ENCODE measurements around the gene KIF21A. TPM values are rescaled to one million over a fixed set of nuclear protein-coding genes. Genes with fewer than 3 reads are reported as not detected.
"Not testable (repeated sequence)": the region's sequence is repeated elsewhere in the genome, so short reads cannot be mapped to it uniquely, and the experiment has no call there.

The KIF21A gene
- total RNA-seq, 1 donor from 2014 or later = 3.9 TPM

DNA sequence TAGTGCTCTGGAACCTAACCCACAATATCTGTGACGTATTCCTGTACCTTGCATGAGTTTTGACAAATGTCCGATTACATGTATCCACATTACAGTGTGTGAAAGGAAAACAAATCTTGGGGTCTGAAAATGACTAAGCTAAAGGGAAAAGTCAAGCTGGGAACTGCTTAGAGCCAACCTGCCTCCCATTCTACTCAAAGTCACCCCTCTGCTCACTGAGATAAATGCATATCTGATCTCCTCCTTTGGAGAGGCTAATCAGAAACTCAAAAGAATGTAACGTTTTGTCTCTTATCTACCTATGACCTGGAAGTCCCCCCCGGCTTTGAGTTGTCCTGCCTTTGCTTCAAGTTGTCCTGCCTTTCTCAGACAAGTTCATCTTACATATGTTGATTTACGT is 34.0 kb upstream of the KIF21A start:
- Mint-ChIP-seq H3K4me1 (ENCODE audit: unreplicated experiment) (no peaks in the 10 kb centered on the region), H3K4me3 (ENCODE audit: unreplicated experiment) (no peak overlapping the region), H3K27me3 (ENCODE audit: unreplicated experiment) (peaks cover 36% of the 10 kb centered on the region), H3K36me3 (ENCODE audit: unreplicated experiment) (no peaks in the 10 kb centered on the region), H3K9me3 (ENCODE audit: unreplicated experiment) (no peaks in the 10 kb centered on the region), H3K27ac (ENCODE audit: unreplicated experiment) (no peak overlapping the region)
- DNase-seq (ENCODE audit: extremely low spot score, unreplicated experiment) = no peak
- TF ChIP-seq CTCF (IDR thresholded peaks at IDR 0.05) = no peak

DNA sequence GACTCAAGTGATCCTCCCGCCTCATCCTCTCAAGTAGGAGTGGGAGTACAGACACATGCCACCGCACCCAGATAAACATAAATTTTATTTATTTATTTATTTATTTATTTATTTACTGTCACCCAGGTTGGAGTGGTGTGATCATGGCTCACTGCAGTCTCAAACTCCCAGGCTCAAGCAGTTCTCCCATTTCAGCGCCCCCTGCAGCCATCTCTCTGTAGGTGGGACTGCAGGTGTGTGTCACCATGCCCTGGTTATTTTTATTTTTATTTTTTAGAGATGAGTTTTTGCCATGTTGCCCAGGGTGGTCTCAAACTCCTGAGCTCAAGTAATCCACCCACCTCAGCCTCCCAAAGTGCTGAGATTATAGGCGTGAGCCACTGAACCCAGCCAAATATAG is 33.2 kb upstream of the KIF21A start:
- H3K27ac Mint-ChIP-seq (ENCODE audit: unreplicated experiment) = no peak overlapping the region
- no peaks in the 10 kb centered on the region for H3K4me1 Mint-ChIP-seq (ENCODE audit: unreplicated experiment)

DNA sequence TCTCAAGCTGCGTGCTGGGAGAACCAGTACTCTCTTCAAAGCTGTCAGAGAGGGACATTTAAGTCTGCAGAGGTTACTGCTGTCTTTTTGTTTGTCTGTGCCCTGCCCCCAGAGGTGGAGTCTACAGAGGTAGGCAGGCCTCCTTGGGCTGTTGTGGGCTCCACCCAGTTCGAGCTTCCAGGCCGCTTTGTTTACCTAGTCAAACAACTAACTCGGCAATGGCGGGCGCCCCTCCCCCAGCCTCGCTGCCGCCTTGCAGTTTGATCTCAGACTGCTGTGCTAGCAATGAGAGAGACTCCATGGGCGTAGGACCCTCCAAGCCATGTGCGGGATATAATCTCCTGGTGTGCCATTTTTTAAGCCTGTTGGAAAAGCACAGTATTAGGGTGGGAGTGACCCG is 32.2 kb upstream of the KIF21A start:
- H3K36me3 Mint-ChIP-seq (ENCODE audit: unreplicated experiment); H3K4me3 Mint-ChIP-seq (ENCODE audit: unreplicated experiment); H3K4me1 Mint-ChIP-seq (ENCODE audit: unreplicated experiment); DNase-seq (ENCODE audit: extremely low spot score, unreplicated experiment); H3K9me3 Mint-ChIP-seq (ENCODE audit: unreplicated experiment); H3K27ac Mint-ChIP-seq (ENCODE audit: unreplicated experiment): not testable (repeated sequence)
- H3K27me3 Mint-ChIP-seq (ENCODE audit: unreplicated experiment) = peaks cover 27% of the 10 kb centered on the region

More for the DNA sequence above, 33.2 kb upstream of the KIF21A start:
- DNase-seq (ENCODE audit: extremely low spot score, unreplicated experiment) = no peak
- TF ChIP-seq CTCF (IDR thresholded peaks at IDR 0.05) = no peak
- Mint-ChIP-seq H3K4me3 (ENCODE audit: unreplicated experiment) (no peak overlapping the region), H3K9me3 (ENCODE audit: unreplicated experiment) (no peaks in the 10 kb centered on the region), H3K27me3 (ENCODE audit: unreplicated experiment) (peaks cover 33% of the 10 kb centered on the region), H3K36me3 (ENCODE audit: unreplicated experiment) (no peaks in the 10 kb centered on the region)

DNA sequence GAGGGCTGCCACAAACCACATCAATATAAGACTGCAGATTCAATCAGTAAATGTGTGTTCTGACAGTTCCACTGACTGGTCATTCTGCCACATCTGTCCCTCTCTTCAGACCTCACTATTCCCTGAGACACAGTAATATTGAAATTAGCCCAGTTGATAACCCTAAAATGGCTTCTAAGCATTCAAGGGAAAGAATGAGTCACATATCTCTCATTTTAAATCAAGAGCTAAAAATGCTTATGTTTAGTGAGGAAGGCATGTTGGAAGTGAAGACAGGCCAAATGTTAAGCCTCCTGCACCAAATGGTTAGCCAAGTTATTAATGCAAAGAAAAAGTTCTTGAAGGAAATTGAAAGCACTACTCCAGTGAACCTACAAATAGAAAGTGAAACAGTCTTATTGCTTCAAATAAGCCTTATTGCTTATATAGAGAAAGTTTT is 24.5 kb upstream of the KIF21A start:
- TF ChIP-seq CTCF (IDR thresholded peaks at IDR 0.05) = no peak
- H3K4me3 Mint-ChIP-seq (ENCODE audit: unreplicated experiment) = no peak overlapping the region
- H3K9me3 Mint-ChIP-seq (ENCODE audit: unreplicated experiment) = no peaks in the 10 kb centered on the region
- H3K27ac Mint-ChIP-seq (ENCODE audit: unreplicated experiment) = no peak overlapping the region
- H3K4me1 Mint-ChIP-seq (ENCODE audit: unreplicated experiment) = no peaks in the 10 kb centered on the region
- H3K27me3 Mint-ChIP-seq (ENCODE audit: unreplicated experiment) = peaks cover 4% of the 10 kb centered on the region
- no peak for DNase-seq (ENCODE audit: extremely low spot score, unreplicated experiment)
- no peaks in the 10 kb centered on the region for H3K36me3 Mint-ChIP-seq (ENCODE audit: unreplicated experiment)

DNA sequence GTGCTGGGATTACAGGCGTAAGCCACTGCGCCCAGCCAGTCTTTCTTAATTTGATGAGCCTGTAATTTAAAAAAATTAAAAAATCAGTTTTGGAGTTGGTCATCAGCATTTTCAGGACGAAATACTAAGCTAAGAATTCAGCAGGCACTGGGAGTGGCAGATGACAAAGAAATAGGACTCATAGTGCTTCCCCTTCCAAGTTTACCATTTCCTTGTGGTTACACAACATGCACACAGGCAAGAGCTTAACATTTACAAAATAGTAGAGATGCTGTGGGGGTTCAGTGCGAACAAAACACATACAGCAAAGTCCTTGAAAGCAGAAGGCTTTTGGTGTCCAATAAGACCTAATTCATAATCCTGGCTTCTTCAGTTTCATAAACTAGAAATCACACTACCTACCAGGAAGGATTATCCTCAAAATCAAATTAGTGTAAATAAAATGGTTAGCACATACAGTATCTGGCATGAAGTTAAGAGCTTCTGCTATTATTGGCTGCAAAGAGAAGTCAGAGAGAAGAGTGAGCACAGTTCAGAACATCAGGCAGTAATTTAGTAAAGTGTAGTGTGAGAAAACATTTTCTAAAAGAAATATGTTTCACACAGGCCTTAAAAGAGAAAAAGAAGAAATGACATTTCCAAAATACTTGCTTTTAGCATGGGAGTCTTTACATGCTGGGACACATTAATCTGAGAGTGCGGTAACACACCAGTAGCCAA is 22.2 kb upstream of the KIF21A start:
- no peak for DNase-seq (ENCODE audit: extremely low spot score, unreplicated experiment)
- Mint-ChIP-seq H3K27ac (ENCODE audit: unreplicated experiment) (no peak overlapping the region), H3K9me3 (ENCODE audit: unreplicated experiment) (no peaks in the 10 kb centered on the region), H3K36me3 (ENCODE audit: unreplicated experiment) (no peaks in the 10 kb centered on the region), H3K4me3 (ENCODE audit: unreplicated experiment) (no peak overlapping the region), H3K4me1 (ENCODE audit: unreplicated experiment) (no peaks in the 10 kb centered on the region), H3K27me3 (ENCODE audit: unreplicated experiment) (peaks cover 4% of the 10 kb centered on the region)
- no peak for TF ChIP-seq CTCF (IDR thresholded peaks at IDR 0.05)
